ENCODE results near the gene TRAPPC14.
"Not testable (repeated sequence)": the region's sequence is repeated elsewhere in the genome, so short reads cannot be mapped to it uniquely, and the experiment has no call there.

TRAPPC14 gene

GRCh38 chr7:100152937-100153666 lies 5.4 kb downstream of the TRAPPC14 start:
- no peak for DNase-seq

GRCh38 chr7:100152404-100152803 lies 6.1 kb downstream of the TRAPPC14 start:
- DNase-seq, result no peak

- DNase-seq, result peak; percentile 96
Observed at GRCh38 chr7:100148559-100149328, 9.8 kb downstream of the TRAPPC14 start, which contains the start of gene LAMTOR4. LAMTOR4 (plus strand) TSS chr7:100148918; CDS start chr7:100148973, 55 bp downstream.

- DNase-seq, result no peak
Observed at GRCh38 chr7:100148225-100148558, 10.3 kb downstream of the TRAPPC14 start.

GRCh38 chr7:100147278-100147677 lies 11.2 kb downstream of the TRAPPC14 start:
- no peak for DNase-seq

GRCh38 chr7:100146350-100146749 lies 12.2 kb downstream of the TRAPPC14 start:
- not testable (repeated sequence) for DNase-seq

GRCh38 chr7:100142461-100142860 lies 16.1 kb downstream of the TRAPPC14 start:
- no peak for DNase-seq

- no peak for DNase-seq
Observed at GRCh38 chr7:100141555-100141949, 17.0 kb downstream of the TRAPPC14 start.

GRCh38 chr7:100137851-100138760 lies 20.4 kb downstream of the TRAPPC14 start:
- no peak for DNase-seq

- peak; percentile 65 for DNase-seq
Observed at GRCh38 chr7:100132697-100133151, 25.8 kb downstream of the TRAPPC14 start.

GRCh38 chr7:100132126-100132525 lies 26.4 kb downstream of the TRAPPC14 start:
- DNase-seq, result no peak

- DNase-seq, result peak; percentile 90
Observed at GRCh38 chr7:100130608-100131453, 27.7 kb downstream of the TRAPPC14 start.

- not testable (repeated sequence) for DNase-seq
Observed at GRCh38 chr7:100130220-100130607, 28.3 kb downstream of the TRAPPC14 start.

GRCh38 chr7:100128637-100128963 lies 29.9 kb downstream of the TRAPPC14 start:
- no peak for DNase-seq

GRCh38 chr7:100127866-100128636 lies 30.5 kb downstream of the TRAPPC14 start:
- peak; percentile 32 for DNase-seq

- DNase-seq, result peak; percentile 89
Observed at GRCh38 chr7:100126931-100127865, 31.3 kb downstream of the TRAPPC14 start, which contains the start of gene MBLAC1. MBLAC1 (plus strand) TSS chr7:100126967; CDS start chr7:100127396, 429 bp downstream.

- DNase-seq, result no peak
Observed at GRCh38 chr7:100126239-100126930, 32.1 kb downstream of the TRAPPC14 start.

GRCh38 chr7:100124301-100125230 lies 34.0 kb downstream of the TRAPPC14 start:
- no peak for DNase-seq
